Astrocyte of the spinal cord (primary cell): Measurements from ENCODE around the gene CHST12.

ENCODE experiments used
- DNase-seq: peaks from one replicate; pipeline ENCODE4 v3.0.0; 2011; ENCODE audit warnings: low read depth, low spot score
- H3K4me3 ChIP-seq: 2 replicates; pipeline ENCODE4 v1.5.1; 2011; ENCODE audit warnings: low read depth, mild to moderate bottlenecking, low read length, moderate library complexity
- CTCF ChIP-seq: IDR thresholded peaks from 2 replicates; pipeline ENCODE4 v1.5.1; 2012; ENCODE audit warnings: low read depth, mild to moderate bottlenecking, low read length, inconsistent platforms
- in situ Hi-C: cut with HindIII; loops from 2 replicates; pipeline ENCODE4 v1.10.0; 2017; ENCODE audit warnings: low sequenced_read_pairs

Gene CHST12

GRCh38 chr7:2403014-2403717 is at the start of gene CHST12:
TSS of gene CHST12 (plus strand) at chr7:2403611. CDS start at chr7:2432640, 29,029 bp downstream.
- in situ Hi-C loops, result no loop called here
- peak within 1 kb of the TSS; percentile 64 for H3K4me3 ChIP-seq
- peak; percentile 95 for DNase-seq
- TF ChIP-seq CTCF, result no peak

DNA sequence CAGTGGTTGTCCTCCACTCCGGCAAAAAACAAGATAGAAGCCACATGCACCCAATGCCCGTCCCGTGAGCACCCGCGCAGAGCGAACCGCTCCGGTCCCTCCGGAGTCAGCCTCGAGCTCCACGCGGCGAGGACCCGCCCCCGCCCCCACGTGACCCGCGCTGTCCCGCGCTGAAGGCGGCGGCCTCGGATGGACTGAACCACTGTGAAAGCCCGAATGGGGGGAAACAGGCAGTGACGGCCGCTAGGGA is 49.5 kb upstream of the CHST12 start:
- TF ChIP-seq CTCF, result no peak
- peak overlapping the region; percentile 93 for H3K4me3 ChIP-seq
- no peak for DNase-seq
- in situ Hi-C loops, result no loop called here

- peak; percentile 97 for DNase-seq
- H3K4me3 ChIP-seq, result peak within 1 kb of the TSS; percentile 93
- no peak for TF ChIP-seq CTCF
- in situ Hi-C loops, result no loop called here
These were observed 49.0 kb upstream of the CHST12 start, which contains the start of gene EIF3B for GRCh38 chr7:2354186-2354938. TSS of gene EIF3B (plus strand) at chr7:2354827. CDS start at chr7:2354922, 95 bp downstream.

DNA sequence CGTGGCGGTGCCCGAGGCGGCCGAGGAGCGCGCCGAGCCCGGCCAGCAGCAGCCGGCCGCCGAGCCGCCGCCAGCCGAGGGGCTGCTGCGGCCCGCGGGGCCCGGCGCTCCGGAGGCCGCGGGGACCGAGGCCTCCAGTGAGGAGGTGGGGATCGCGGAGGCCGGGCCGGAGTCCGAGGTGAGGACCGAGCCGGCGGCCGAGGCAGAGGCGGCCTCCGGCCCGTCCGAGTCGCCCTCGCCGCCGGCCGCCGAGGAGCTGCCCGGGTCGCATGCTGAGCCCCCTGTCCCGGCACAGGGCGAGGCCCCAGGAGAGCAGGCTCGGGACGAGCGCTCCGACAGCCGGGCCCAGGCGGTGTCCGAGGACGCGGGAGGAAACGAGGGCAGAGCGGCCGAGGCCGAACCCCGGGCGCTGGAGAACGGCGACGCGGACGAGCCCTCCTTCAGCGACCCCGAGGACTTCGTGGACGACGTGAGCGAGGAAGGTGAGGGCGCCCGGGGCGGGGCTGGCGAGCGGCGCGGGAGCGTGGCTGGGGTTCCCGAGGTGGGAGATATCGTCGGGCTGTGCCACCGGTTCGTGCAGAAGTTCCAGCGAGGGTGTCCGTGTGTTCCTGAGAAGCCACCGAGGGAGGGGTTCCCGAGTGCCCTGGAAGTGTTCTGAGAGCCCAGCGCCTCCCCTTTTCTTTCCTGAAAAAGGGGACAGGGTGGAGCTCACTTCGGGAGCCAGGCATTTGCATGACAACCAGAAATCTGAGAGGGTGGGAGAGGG is 48.3 kb upstream of the CHST12 start:
- peak overlapping the region; percentile 93 for H3K4me3 ChIP-seq
- DNase-seq, result no peak
- in situ Hi-C loops, result no loop called here
- no peak for TF ChIP-seq CTCF

DNA sequence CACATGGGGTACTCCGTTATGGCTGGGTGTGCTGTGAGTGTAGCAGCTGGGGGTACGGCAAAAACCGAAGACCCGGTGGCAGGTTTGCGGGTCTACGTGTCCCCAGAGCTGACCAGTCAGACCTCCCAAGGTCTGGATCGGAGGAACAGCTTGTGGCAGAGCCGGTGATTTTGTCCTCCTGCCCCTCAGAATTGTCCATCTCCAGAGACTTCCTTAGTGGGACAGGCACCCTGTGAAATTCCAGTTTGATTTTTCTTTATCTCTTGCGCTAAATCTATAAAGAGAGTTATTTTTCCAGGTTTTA is 47.8 kb upstream of the CHST12 start:
- in situ Hi-C loops, result no loop called here
- no peak for DNase-seq
- no peak for TF ChIP-seq CTCF
- peak overlapping the region; percentile 93 for H3K4me3 ChIP-seq

GRCh38 chr7:2357165-2357564 is 46.2 kb upstream of the CHST12 start:
- in situ Hi-C loops, result no loop called here
- TF ChIP-seq CTCF, result no peak
- no peak for DNase-seq
- H3K4me3 ChIP-seq, result no peak overlapping the region
